Measurements from ENCODE around the gene BATF3. TPM values are rescaled to one million over a fixed set of nuclear protein-coding genes. Genes with fewer than 3 reads are reported as not detected.

BATF3 gene
- total and polyA plus RNA-seq, 9 of the 15 experiments (the other 6 are each of a cell fraction or from before 2014, with no cell fraction given), result 0.40 to 3.8 (median 2.0) TPM

- 0 out of 2 replicates have a peak, but pooled peaks have one; percentile 18 for TF ChIP-seq HES1 (IDR thresholded peaks at IDR 0.05; ENCODE audit: low read depth)
- no peak for TF ChIP-seq PHF20 (IDR thresholded peaks at IDR 0.05; ENCODE audit: partially characterized antibody)
- TF ChIP-seq ZBTB17 (CRISPR knock-in tag; IDR thresholded peaks at IDR 0.05), result no peak
- no peak for TF ChIP-seq HNRNPL (IDR thresholded peaks at IDR 0.05; ENCODE audit: low read depth, low read length)
- TF ChIP-seq PRPF4 (IDR thresholded peaks at IDR 0.05; ENCODE audit: insufficient read depth, low read depth, low read length, poor library complexity, severe bottlenecking), result no peak
- TF ChIP-seq KAT8 (IDR thresholded peaks at IDR 0.05; ENCODE audit: low read depth), result no peak
- no peak for TF ChIP-seq CSDE1 (IDR thresholded peaks at IDR 0.05)
- TF ChIP-seq ZNF197 (CRISPR knock-in tag; IDR thresholded peaks at IDR 0.05; ENCODE audit: low read depth), result no peak
- no peak for TF ChIP-seq CBX3 (IDR thresholded peaks at IDR 0.05; ENCODE audit: borderline replicate concordance in 1 of 2, low read length in 2 of 2)
- no peak for TF ChIP-seq ZNF316 (IDR thresholded peaks at IDR 0.05)
- TF ChIP-seq POLR3A (IDR thresholded peaks at IDR 0.05; ENCODE audit: borderline replicate concordance, extremely low read depth, insufficient read depth, insufficient read length), result no peak
- TF ChIP-seq TARDBP (IDR thresholded peaks at IDR 0.05), result no peak
- no peak for TF ChIP-seq SAFB2 (IDR thresholded peaks at IDR 0.05; ENCODE audit: borderline replicate concordance, low read depth, low read length, severe bottlenecking)
- no peak for TF ChIP-seq CAMTA2 (CRISPR knock-in tag; conservative IDR thresholded peaks at IDR 0.05)
- no peak for TF ChIP-seq UBTF (IDR thresholded peaks at IDR 0.05; ENCODE audit: borderline replicate concordance in 1 of 2, low read depth in 2 of 2, low read length in 2 of 2)
- TF ChIP-seq KDM5B (IDR thresholded peaks at IDR 0.05; ENCODE audit: insufficient replicate concordance, low read depth, low read length), result no peak
- TF ChIP-seq, protein P1, sequence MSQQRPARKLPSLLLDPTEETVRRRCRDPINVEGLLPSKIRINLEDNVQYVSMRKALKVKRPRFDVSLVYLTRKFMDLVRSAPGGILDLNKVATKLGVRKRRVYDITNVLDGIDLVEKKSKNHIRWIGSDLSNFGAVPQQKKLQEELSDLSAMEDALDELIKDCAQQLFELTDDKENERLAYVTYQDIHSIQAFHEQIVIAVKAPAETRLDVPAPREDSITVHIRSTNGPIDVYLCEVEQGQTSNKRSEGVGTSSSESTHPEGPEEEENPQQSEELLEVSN (IDR thresholded peaks at IDR 0.05; ENCODE audit: borderline replicate concordance in 1 of 2, extremely low read depth in 1 of 2, insufficient read depth in 1 of 2, insufficient read length in 1 of 2, low read depth in 1 of 2, low read length in 1 of 2, poor library complexity in 1 of 2, severe bottlenecking in 1 of 2), result no peak
- no peak for TF ChIP-seq ZNF232 (CRISPR knock-in tag; IDR thresholded peaks at IDR 0.05)
- TF ChIP-seq ETV6 (IDR thresholded peaks at IDR 0.05; ENCODE audit: borderline replicate concordance in 1 of 2, low read depth in 2 of 2, low read length in 1 of 2), result peak in 1 of 2 experiments; percentile 73; a peak in 2 of 4 replicates
- no peak for TF ChIP-seq ETV6 (CRISPR knock-in tag; IDR thresholded peaks at IDR 0.05; ENCODE audit: borderline replicate concordance)
- TF ChIP-seq, protein P2, sequence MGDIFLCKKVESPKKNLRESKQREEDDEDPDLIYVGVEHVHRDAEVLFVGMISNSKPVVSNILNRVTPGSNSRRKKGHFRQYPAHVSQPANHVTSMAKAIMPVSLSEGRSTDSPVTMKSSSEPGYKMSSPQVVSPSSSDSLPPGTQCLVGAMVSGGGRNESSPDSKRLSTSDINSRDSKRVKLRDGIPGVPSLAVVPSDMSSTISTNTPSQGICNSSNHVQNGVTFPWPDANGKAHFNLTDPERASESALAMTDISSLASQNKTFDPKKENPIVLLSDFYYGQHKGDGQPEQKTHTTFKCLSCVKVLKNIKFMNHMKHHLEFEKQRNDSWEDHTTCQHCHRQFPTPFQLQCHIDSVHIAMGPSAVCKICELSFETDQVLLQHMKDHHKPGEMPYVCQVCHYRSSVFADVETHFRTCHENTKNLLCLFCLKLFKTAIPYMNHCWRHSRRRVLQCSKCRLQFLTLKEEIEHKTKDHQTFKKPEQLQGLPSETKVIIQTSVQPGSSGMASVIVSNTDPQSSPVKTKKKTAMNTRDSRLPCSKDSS (IDR thresholded peaks at IDR 0.05; ENCODE audit: low read depth, partially characterized antibody), result no peak
- no peak for TF ChIP-seq NCOA4 (IDR thresholded peaks at IDR 0.05; ENCODE audit: partially characterized antibody)
These were observed 22.0 kb upstream of the BATF3 start (continued) for GRCh38 chr1:212721388-212722247.
